ENCODE data around the gene SMIM30. TPM values are rescaled to one million over a fixed set of nuclear protein-coding genes. Genes with fewer than 3 reads are reported as not detected.

SMIM30 gene
- total RNA-seq, 1 donor from 2014 or later: 112 TPM

- H3K36me3 ChIP-seq: no peaks in the 10 kb centered on the region
- Mint-ChIP-seq H3K36me3 (no peaks in the 10 kb centered on the region), H3K4me3 (no peak overlapping the region), H3K4me1 (peaks cover 3% of the 10 kb centered on the region), H3K27me3 (ENCODE audit: insufficient read depth, low read depth) (no peaks in the 10 kb centered on the region), H3K9me3 (no peaks in the 10 kb centered on the region), H3K27ac (no peak overlapping the region)
- no peak overlapping the region for H3K4me2 ChIP-seq
- H3K9me3 ChIP-seq (ENCODE audit: low read depth): no peaks in the 10 kb centered on the region
- H3K27ac ChIP-seq: no peak overlapping the region
- no peaks in the 10 kb centered on the region for H4K20me1 ChIP-seq (ENCODE audit: low read depth)
- no peak overlapping the region for H3K4me3 ChIP-seq
- no peaks in the 10 kb centered on the region for H3K79me2 ChIP-seq (ENCODE audit: low read depth)
- TF ChIP-seq CTCF (IDR thresholded peaks at IDR 0.05) (no peak), EZH2phosphoT487 (IDR thresholded peaks at IDR 0.05) (no peak), EZH2 (IDR thresholded peaks at IDR 0.05) (no peak)
- H2AFZ ChIP-seq (replicated peaks): no peak overlapping the region
- no peak for DNase-seq (ENCODE audit: low spot score)
- H3K9ac ChIP-seq: no peak overlapping the region
- H3F3A ChIP-seq (ENCODE audit: low read depth): no peaks in the 10 kb centered on the region
- no peaks in the 10 kb centered on the region for H3K4me1 ChIP-seq
- H3K27me3 ChIP-seq: peaks cover 51% of the 10 kb centered on the region
These were observed 24.8 kb downstream of the SMIM30 start for GRCh38 chr7:113093561-113093960.

GRCh38 chr7:113092762-113093161 lies 25.6 kb downstream of the SMIM30 start:
- H3K4me2 ChIP-seq: no peak overlapping the region
- Mint-ChIP-seq H3K4me1 (peaks cover 3% of the 10 kb centered on the region), H3K36me3 (no peaks in the 10 kb centered on the region), H3K27ac (no peak overlapping the region), H3K27me3 (ENCODE audit: insufficient read depth, low read depth) (no peaks in the 10 kb centered on the region), H3K9me3 (no peaks in the 10 kb centered on the region), H3K4me3 (no peak overlapping the region)
- no peak for DNase-seq (ENCODE audit: low spot score)
- H3K9ac ChIP-seq: no peak overlapping the region
- no peaks in the 10 kb centered on the region for H4K20me1 ChIP-seq (ENCODE audit: low read depth)
- no peaks in the 10 kb centered on the region for H3K9me3 ChIP-seq (ENCODE audit: low read depth)
- no peaks in the 10 kb centered on the region for H3K36me3 ChIP-seq
- no peaks in the 10 kb centered on the region for H3K4me1 ChIP-seq
- no peak for TF ChIP-seq EZH2 (IDR thresholded peaks at IDR 0.05)
- TF ChIP-seq CTCF (IDR thresholded peaks at IDR 0.05): no peak
- no peak for TF ChIP-seq EZH2phosphoT487 (IDR thresholded peaks at IDR 0.05)
- no peak overlapping the region for H2AFZ ChIP-seq (replicated peaks)
- H3K79me2 ChIP-seq (ENCODE audit: low read depth): no peaks in the 10 kb centered on the region
- no peak overlapping the region for H3K27ac ChIP-seq
- no peaks in the 10 kb centered on the region for H3F3A ChIP-seq (ENCODE audit: low read depth)
- peaks cover 51% of the 10 kb centered on the region for H3K27me3 ChIP-seq
- no peak overlapping the region for H3K4me3 ChIP-seq

GRCh38 chr7:113087071-113087998 lies 31.0 kb downstream of the SMIM30 start:
- H3K9me3 Mint-ChIP-seq: no peaks in the 10 kb centered on the region
- peak; percentile 30 for DNase-seq (ENCODE audit: low spot score)
- peaks cover 16% of the 10 kb centered on the region for H3F3A ChIP-seq (ENCODE audit: low read depth)
- H3K4me3 Mint-ChIP-seq: peak overlapping the region; percentile 68
- no peaks in the 10 kb centered on the region for H3K36me3 ChIP-seq
- peak overlapping the region; percentile 58 for H3K4me3 ChIP-seq
- TF ChIP-seq CTCF (IDR thresholded peaks at IDR 0.05): no peak
- TF ChIP-seq EZH2phosphoT487 (IDR thresholded peaks at IDR 0.05): no peak
- TF ChIP-seq EZH2 (IDR thresholded peaks at IDR 0.05): no peak
- no peaks in the 10 kb centered on the region for H3K27me3 Mint-ChIP-seq (ENCODE audit: insufficient read depth, low read depth)
- no peaks in the 10 kb centered on the region for H3K9me3 ChIP-seq (ENCODE audit: low read depth)
- H3K27ac Mint-ChIP-seq: no peak overlapping the region
- peaks cover 42% of the 10 kb centered on the region for H3K4me1 Mint-ChIP-seq
- H3K4me2 ChIP-seq: peak overlapping the region; percentile 98
- H4K20me1 ChIP-seq (ENCODE audit: low read depth): no peaks in the 10 kb centered on the region
- no peak overlapping the region for H2AFZ ChIP-seq (replicated peaks)
- H3K79me2 ChIP-seq (ENCODE audit: low read depth): no peaks in the 10 kb centered on the region
- no peak overlapping the region for H3K9ac ChIP-seq
- H3K36me3 Mint-ChIP-seq: no peaks in the 10 kb centered on the region
- H3K27ac ChIP-seq: no peak overlapping the region
- peaks cover 22% of the 10 kb centered on the region for H3K27me3 ChIP-seq
- H3K4me1 ChIP-seq: peaks cover 43% of the 10 kb centered on the region

Data from neural progenitor cell (in vitro differentiated cells).